Kidney (tissue), 14 donors: ENCODE data around the gene OR2A12. TPM values are rescaled to one million over a fixed set of nuclear protein-coding genes. Genes with fewer than 3 reads are reported as not detected.

ENCODE experiments used
- DNase-seq, 5 donors: peaks; one replicate each; pipeline ENCODE4 v3.0.0-alpha.2; 2013 to 2020
- FAIRE-seq: peaks from 2 replicates; lab custom pipeline; 2012; peaks lifted over from hg19 to GRCh38; lab: Jason Lieb, UNC
- H3K27ac ChIP-seq, 2 donors: one replicate each; pipeline ENCODE4 v1.7.0; 2013; ENCODE audit warnings: low read depth in 2 of 2, low read length in 2 of 2, inconsistent platforms in 1 of 2
- H3K27me3 ChIP-seq: one replicate; pipeline ENCODE4 v1.7.1; 2013; ENCODE audit warnings: low read length, inconsistent platforms; ENCODE audit not compliant: control insufficient read depth, insufficient read depth
- H3K36me3 ChIP-seq, 3 donors: one replicate each; pipeline versions ENCODE4 v1.7.0 to v1.7.1; 2013; ENCODE audit warnings: low read length in 3 of 3, control low read depth in 1 of 3, inconsistent platforms in 1 of 3; ENCODE audit not compliant: insufficient read depth in 3 of 3, control insufficient read depth in 2 of 3
- H3K4me1 ChIP-seq, 3 donors: one replicate each; pipeline versions ENCODE4 v1.7.0 to v1.7.1; 2013; ENCODE audit warnings: low read length in 3 of 3, inconsistent platforms in 1 of 3, low read depth in 1 of 3; ENCODE audit not compliant: control insufficient read depth in 2 of 3, insufficient read depth in 2 of 3
- H3K4me3 ChIP-seq, 3 donors: one replicate each; pipeline versions ENCODE4 v1.7.0 to v1.8.1; 2013; ENCODE audit warnings: low read length in 3 of 3, control low read depth in 1 of 3, inconsistent platforms in 1 of 3
- H3K9ac ChIP-seq, 3 donors: one replicate each; pipeline versions ENCODE4 v1.7.0 to v1.7.1; 2013; ENCODE audit warnings: low read length in 3 of 3, control low read depth in 1 of 3, inconsistent platforms in 1 of 3
- H3K9me3 ChIP-seq, 3 donors: one replicate each; pipeline versions ENCODE4 v1.7.0 to v1.7.1; 2013; ENCODE audit warnings: low read length in 3 of 3, control low read depth in 1 of 3, inconsistent platforms in 1 of 3; ENCODE audit not compliant: control insufficient read depth in 2 of 3, insufficient read depth in 1 of 3
- intact Hi-C: fragments of 100-400 bp; cut with DNase I; formaldehyde crosslinking; loops from one replicate; pipeline ENCODE4 v1.11.1; 2022
- polyA plus RNA-seq: library from polyadenylated mRNA; stranded (reverse); fragments of 350-450 nt; fragmentation: Illumina TruSeq; extraction: RNeasy Lipid Tissue Mini Kit (QIAGEN cat#74804); gene quantifications from one replicate; pipeline ENCODE4 v1.2.3, GENCODE V29; 2014; ENCODE audit warnings: low read depth, low replicate concordance; ENCODE audit not compliant: insufficient read depth
- total RNA-seq: library from RNA; stranded (reverse); fragmentation: NEBNext Ultra II Directional; extraction: Animal tissue kit (Norgen Biotek cat#: 25700); gene quantifications from one replicate; pipeline ENCODE4 v1.2.1, GENCODE V29; 2021
- TF ChIP-seq, protein P1 (sequence below): IDR thresholded peaks from 3 replicates; pipeline ENCODE4 v1.5.1; 2012; ENCODE audit warnings: mild to moderate bottlenecking, moderate library complexity, borderline replicate concordance; ENCODE audit not compliant: insufficient read depth; ENCODE audit errors: extremely low read depth
- donor health status: control.
- donor health status: control.
- donor health status: control.
- donor health status: control.
- donor health status: control.
- donor health status: DM: yes; HTN: yes; CAD: no.
- donor health status: Normal renal cell carcinoma (clear cell type).

Gene OR2A12
- total and polyA plus RNA-seq, 2 donors from 2014 or later, result not detected

DNA sequence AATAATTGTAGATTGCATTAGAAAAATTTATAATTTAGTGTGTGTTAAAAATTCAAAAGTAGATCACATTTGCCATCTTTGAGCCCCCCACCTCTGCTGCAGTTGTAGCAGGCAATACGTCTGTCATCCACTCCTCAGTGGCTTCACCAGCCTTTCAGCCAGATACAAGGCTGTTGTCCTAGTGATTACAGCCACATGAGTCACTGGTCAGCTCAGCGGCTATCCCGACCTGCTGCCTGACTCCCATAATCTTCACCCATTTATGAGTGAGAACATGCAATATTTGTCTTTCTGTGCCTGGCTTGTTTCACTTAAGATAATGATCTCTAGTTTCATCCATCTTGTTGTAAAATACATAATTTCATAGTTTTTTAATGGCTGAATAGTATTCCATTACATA, 28.1 kb upstream of the OR2A12 start:
- intact Hi-C loops, result no loop called here
- Histone ChIP-seq H3K36me3 (no peaks in the 10 kb centered on the region), H3K4me1 (no peaks in the 10 kb centered on the region), H3K9ac (no peak overlapping the region), H3K4me3 (no peak overlapping the region), H3K9me3 (no peaks in the 10 kb centered on the region), H3K27me3 (no peaks in the 10 kb centered on the region), H3K27ac (no peak overlapping the region)
- DNase-seq (no peak), FAIRE-seq (no peak)
- TF ChIP-seq, protein P1, sequence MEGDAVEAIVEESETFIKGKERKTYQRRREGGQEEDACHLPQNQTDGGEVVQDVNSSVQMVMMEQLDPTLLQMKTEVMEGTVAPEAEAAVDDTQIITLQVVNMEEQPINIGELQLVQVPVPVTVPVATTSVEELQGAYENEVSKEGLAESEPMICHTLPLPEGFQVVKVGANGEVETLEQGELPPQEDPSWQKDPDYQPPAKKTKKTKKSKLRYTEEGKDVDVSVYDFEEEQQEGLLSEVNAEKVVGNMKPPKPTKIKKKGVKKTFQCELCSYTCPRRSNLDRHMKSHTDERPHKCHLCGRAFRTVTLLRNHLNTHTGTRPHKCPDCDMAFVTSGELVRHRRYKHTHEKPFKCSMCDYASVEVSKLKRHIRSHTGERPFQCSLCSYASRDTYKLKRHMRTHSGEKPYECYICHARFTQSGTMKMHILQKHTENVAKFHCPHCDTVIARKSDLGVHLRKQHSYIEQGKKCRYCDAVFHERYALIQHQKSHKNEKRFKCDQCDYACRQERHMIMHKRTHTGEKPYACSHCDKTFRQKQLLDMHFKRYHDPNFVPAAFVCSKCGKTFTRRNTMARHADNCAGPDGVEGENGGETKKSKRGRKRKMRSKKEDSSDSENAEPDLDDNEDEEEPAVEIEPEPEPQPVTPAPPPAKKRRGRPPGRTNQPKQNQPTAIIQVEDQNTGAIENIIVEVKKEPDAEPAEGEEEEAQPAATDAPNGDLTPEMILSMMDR, result no peak

DNA sequence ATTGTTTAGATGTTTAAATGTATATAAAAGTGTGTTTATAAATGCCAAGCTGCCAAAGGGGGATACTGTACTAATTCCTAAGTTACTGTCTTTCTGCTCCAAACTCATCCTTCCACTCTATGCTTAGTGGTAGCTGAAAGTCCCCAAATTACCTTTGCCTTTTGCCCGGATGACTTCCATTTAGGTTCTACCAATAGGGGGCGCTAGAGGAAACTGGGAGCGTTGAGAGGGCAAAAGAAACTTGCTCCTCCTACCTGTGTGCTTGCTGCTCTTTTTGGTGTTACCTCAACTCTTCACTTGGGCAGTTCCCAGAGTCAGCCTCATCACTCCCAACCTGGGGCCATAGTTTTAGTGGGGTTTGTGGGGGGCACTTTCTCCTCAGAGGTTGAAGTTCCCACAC, 22.4 kb upstream of the OR2A12 start:
- FAIRE-seq, result no peak
- no peaks in the 10 kb centered on the region for H3K27me3 ChIP-seq
- TF ChIP-seq, protein P1, result no peak
- H3K9ac ChIP-seq, result no peak overlapping the region
- no peaks in the 10 kb centered on the region for H3K36me3 ChIP-seq
- H3K27ac ChIP-seq, result no peak overlapping the region
- H3K4me3 ChIP-seq, result no peak overlapping the region
- DNase-seq, result no peak
- no peaks in the 10 kb centered on the region for H3K9me3 ChIP-seq
- H3K4me1 ChIP-seq, result no peaks in the 10 kb centered on the region
- intact Hi-C loops, result no loop called here

DNA sequence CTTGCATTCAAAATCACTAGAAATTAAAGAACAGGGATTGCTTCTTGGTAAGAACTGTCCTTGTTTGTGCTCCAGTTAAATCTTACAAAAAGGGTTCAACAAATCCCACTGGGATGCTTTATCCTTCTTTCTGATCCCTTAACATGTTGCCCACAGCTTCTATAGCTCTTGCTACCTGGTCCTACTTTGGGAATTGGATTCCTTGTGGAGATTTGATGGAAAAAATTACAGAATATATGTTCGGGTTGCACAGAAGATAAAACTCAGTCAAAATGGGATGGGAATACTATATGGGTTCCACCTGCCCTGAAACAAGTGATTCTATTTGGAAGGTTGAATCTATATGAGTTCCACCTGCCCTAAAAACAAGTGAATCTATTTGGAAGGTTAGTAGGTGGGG, 16.6 kb upstream of the OR2A12 start, which contains the start of gene OR2A25:
TSS of gene OR2A25 (plus strand) at position 301 of the 400 bp plus-strand sequence. CDS start 4,409 bp downstream, outside the sequence.
- intact Hi-C loops, result no loop called here

More for the DNA sequence above, 16.6 kb upstream of the OR2A12 start, which contains the start of gene OR2A25:
- no peaks in the 10 kb centered on the region for H3K27me3 ChIP-seq
- no peak within 1 kb of the TSS for H3K4me3 ChIP-seq
- TF ChIP-seq, protein P1, result no peak
- no peaks in the 10 kb centered on the region for H3K9me3 ChIP-seq
- FAIRE-seq, result no peak
- H3K27ac ChIP-seq, result no peak within 1 kb of the TSS
- H3K36me3 ChIP-seq, result no peaks in the 10 kb centered on the region
- H3K4me1 ChIP-seq, result no peaks in the 10 kb centered on the region
- DNase-seq, result no peak
- no peak within 1 kb of the TSS for H3K9ac ChIP-seq
